Fibroblast of lung (primary cell): ENCODE measurements around the gene TENM4.

Experiments
- EZH2 ChIP-seq: IDR thresholded peaks from 2 replicates; pipeline ENCODE4 v1.5.1; 2012; ENCODE audit warnings: low read length, control low read depth, mild to moderate bottlenecking; ENCODE audit errors: missing control alignments
- TF ChIP-seq, protein P1 (sequence below), 2 donors: IDR thresholded peaks in 1 of 2; conservative IDR thresholded peaks in 1 of 2; 1 replicate in 1 of 2; 2 replicates in 1 of 2; pipeline ENCODE4 v1.5.1; 2011 to 2012; ENCODE audit warnings: low read length in 2 of 2, control low read depth in 1 of 2, inconsistent platforms in 1 of 2, low read depth in 1 of 2, mild to moderate bottlenecking in 1 of 2

DNA sequence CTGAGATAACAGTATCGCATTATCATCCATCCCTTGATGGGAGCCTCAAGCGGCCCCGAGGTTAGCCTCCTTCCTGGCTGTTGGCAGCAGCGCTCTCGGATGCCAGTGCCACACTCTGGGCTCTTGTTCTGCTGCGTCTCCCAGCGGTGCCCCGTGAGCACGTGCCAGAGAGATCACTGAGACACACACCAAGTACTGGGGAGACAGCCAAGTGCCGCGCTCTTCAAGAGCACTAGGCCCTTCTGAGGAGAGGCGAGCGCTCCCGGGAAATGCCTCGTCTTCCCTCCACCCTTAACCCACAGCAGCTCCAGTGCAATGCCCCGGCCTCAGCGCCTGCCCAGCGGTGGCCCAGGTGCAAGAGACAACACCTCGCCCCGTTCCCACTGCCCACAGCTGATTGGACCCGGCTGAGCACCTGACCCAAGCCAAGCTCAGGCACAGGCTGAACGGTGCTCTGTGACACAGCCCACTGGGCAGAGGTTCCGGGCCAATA, 617.9 kb downstream of the TENM4 start:
- TF ChIP-seq, protein P1, sequence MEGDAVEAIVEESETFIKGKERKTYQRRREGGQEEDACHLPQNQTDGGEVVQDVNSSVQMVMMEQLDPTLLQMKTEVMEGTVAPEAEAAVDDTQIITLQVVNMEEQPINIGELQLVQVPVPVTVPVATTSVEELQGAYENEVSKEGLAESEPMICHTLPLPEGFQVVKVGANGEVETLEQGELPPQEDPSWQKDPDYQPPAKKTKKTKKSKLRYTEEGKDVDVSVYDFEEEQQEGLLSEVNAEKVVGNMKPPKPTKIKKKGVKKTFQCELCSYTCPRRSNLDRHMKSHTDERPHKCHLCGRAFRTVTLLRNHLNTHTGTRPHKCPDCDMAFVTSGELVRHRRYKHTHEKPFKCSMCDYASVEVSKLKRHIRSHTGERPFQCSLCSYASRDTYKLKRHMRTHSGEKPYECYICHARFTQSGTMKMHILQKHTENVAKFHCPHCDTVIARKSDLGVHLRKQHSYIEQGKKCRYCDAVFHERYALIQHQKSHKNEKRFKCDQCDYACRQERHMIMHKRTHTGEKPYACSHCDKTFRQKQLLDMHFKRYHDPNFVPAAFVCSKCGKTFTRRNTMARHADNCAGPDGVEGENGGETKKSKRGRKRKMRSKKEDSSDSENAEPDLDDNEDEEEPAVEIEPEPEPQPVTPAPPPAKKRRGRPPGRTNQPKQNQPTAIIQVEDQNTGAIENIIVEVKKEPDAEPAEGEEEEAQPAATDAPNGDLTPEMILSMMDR (conservative IDR thresholded peaks at IDR 0.05 in 1 of 2, IDR thresholded peaks at IDR 0.05 in 1 of 2; ENCODE audit: low read depth in 1 of 2, low read length in 2 of 2) = no peak
- no peak for TF ChIP-seq EZH2
